Putamen (tissue), 1 donor: Measurements from ENCODE around the gene SMIM28.

Experiments
- DNase-seq: peaks from one replicate; pipeline ENCODE4 v3.0.0-alpha.2; 2016; ENCODE audit warnings: low spot score

The SMIM28 gene

DNA sequence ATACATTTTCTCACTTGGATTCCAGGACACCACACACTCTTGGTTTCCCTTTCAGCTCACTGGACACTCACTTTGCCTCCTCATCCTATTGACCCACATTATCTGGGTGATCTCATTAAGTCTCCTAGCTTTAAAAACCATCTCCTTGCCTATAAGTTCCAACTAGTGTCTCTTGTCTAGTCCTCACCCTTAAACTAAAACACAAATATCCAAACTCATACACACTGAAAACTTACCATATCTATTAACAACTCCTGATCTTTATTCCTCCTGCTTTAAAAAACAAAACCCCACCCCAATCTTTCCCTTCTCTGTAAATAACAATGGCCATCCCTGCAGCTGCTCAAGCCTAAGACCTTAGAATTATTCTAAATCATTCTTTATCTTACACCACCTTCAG, 3.5 kb upstream of the SMIM28 start:
- no peak for DNase-seq

DNA sequence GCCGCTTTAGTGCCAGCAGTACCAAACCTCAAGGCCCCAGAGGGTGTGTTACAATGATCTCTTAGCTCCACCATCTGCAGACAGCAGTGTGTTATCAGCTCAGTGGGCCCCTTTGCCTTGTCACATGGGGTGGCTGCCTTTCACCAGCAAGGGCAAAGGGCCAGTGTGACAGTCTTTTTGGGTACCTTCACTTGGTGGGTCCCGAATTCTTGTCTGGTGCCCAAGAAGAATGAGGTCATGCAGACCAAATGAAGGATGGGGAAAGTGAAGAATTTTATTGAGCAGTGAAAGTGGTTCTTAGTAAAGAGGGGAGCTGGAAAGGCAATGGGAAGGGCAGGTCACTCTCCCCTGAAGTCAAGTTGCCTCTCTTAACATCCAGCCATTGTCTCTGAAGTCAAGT, 2.9 kb upstream of the SMIM28 start:
- no peak for DNase-seq

- DNase-seq, result no peak
Observed at GRCh38 chr6:138377042-138377441, 663 bp upstream of the SMIM28 start.

DNA sequence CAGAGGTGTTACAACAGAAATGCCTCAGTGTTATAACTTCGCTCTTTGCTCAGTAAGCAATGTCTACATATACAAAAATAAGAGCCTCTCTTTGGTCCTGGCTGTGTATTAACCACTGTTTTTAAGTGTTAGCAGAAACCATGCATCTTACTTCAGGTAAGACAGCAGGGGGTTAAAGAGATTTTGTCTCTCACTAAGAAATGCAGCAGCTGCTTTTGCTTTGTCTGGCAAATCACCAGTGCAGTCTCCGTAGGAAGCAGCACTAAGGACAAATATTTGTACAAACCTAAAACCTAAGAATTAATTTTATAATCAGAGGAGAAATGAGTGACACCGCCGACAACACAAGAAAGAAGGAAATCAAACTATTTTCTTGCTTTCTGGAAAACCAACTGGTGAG, 758 bp downstream of the SMIM28 start:
- DNase-seq, result no peak

GRCh38 chr6:138382498-138383265, 5.0 kb downstream of the SMIM28 start:
- DNase-seq, result no peak

- no peak for DNase-seq
Observed at GRCh38 chr6:138383776-138384175, 6.1 kb downstream of the SMIM28 start.

DNA sequence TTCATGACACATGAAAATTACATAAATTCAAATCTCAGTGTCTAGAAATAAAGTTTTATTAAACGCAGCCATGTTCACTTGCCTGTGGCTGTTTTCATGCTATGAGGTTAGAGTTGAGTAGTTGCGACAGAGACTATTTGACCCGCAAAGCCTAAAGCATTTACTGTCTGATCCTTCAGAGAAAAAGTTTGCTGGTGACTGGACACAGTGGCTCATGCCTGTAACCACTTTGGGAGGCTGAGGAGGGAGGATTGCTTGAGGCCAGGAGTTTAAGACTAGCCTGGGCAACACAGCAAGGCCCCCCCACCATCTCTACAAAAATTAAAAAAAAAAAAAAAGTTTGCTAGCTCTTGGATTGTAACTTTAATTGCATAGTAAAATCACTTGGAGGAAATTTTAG, 9.2 kb downstream of the SMIM28 start:
- no peak for DNase-seq

DNA sequence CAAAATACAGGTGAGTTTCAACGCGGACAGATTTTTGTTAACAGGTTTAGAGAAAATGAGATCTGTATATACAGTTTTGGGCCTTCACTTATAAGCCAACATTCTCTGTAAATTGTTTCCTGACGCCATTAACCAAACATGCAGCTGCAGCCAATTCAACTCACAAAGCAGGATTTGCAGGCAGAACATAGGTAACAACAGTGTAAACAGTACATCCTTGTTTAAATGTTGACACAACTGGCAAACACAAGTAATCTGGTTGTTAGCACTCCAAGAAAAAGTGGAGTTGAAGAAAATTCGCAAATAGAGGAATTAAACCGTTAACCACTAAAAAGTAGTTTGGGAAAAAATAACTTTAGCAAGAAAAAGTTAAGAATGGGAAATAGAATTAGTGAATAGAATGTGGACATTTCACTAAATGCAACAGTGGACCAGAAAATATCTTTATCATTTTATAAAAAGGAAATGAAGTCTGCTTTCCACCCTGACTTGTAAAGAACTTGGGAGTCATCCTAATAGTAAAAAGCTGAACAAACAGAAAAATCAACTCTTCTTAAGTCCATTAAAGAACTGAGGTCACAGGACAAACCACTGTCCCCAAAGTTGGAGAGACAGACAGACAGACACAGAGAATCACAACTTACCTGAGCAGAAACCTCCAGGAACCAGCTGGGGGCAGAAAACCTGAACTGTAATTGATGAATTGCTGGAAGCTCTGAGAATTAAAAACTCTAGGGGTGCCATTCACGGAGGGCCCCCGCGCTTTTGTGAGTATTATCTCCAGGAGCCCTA, 10.1 kb downstream of the SMIM28 start:
- DNase-seq, result no peak

DNA sequence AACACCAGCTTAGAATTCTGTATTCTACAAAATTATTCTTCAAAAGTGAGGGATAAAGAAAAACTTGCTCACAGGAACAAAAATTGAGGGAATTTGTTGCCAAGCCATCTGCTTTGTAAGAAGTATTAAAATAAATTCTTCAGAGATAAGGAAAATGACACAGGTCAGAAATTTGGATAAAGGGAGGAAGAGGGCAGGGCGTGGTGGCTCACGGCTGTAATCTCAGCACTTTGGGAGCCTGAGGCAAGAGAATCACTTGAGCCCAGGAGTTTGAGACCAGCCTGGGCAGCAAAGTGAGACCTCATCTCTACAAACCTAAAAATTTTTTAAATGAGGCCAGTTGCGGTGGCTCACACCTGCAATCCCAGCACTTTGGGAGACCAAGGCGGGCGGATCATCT, 11.8 kb downstream of the SMIM28 start:
- DNase-seq, result no peak

GRCh38 chr6:138393871-138394783, 16.4 kb downstream of the SMIM28 start:
- DNase-seq, result no peak

DNA sequence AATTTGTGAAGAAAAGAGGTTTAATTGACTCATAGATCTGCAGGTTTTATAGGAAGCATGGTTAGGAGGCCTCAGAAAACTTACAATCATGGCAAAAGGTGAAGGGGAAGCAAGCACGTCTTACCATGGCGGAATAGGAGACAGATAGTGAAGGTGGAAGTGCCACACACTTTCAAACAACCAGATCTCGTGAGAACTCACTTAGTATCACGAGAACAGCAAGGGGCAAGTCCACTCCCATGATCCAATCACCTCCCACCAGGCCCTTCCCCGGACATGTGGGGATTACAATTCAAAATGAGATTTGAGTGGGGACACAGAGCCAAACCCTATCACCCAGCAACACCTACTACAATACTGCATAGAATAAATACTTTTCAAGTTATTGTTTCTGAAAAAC, 19.0 kb downstream of the SMIM28 start:
- DNase-seq, result no peak

DNA sequence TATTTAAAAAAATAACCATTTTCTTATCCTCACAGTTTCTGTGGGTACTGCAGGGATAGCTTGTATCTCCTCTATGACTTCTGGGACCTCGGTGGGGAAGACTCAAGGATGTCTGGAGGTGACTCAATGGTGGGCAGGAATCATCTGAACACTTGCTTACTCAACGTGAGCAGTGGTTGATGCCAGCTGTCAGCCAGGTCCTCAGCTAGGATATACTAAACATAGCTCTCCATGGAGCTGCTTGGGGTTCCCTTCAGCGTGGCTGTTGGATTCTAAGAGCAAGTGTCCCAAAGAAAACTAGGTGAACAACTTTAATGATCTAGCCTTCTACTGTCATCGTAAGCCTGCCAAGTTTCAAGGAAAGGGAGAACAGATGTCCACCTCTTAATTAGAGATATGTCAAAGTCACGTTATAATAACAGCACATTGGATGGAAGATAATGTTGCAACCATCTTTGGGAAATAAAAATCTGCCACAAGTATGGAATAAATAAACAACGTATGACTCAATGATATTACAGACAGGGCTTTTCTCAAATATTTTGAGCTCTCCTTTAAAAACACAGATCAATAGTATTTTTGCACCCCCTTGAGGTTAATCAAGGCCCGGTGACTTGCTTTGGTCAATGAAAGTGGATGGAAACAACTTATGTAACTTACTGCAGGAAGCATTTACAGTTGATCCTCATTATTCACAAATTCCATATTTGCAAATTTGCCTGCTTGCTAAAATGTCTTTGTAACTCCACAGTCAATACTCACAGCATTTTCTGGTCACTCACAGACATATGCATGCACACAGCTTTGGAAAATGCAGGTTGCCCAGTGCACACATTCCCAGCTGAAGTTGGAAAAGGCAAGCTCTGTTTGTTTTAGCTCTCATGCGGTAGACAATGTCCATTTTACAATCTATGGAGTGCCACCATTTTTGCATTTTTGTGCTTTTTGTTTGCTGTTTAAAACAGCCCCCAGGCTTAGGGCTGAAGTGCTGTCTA, 19.7 kb downstream of the SMIM28 start:
- DNase-seq, result no peak

DNA sequence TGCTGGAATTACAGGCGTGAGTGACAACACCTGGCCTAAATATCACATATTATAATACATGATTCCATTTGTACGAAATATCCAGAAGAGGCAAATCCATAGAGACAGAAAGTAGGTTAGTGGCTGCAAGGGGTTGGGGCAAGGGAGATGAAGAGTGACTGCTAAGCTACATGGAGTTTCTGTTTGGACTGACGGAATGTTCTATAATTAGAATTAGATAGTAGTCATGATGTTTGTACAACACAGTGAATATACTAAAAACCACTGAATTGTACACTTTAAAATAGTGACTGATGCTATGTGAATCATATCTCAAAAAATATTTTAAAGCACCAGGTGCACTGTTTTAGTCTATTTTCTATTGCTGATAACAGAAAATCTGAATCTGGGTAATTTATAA, 22.6 kb downstream of the SMIM28 start:
- no peak for DNase-seq

DNA sequence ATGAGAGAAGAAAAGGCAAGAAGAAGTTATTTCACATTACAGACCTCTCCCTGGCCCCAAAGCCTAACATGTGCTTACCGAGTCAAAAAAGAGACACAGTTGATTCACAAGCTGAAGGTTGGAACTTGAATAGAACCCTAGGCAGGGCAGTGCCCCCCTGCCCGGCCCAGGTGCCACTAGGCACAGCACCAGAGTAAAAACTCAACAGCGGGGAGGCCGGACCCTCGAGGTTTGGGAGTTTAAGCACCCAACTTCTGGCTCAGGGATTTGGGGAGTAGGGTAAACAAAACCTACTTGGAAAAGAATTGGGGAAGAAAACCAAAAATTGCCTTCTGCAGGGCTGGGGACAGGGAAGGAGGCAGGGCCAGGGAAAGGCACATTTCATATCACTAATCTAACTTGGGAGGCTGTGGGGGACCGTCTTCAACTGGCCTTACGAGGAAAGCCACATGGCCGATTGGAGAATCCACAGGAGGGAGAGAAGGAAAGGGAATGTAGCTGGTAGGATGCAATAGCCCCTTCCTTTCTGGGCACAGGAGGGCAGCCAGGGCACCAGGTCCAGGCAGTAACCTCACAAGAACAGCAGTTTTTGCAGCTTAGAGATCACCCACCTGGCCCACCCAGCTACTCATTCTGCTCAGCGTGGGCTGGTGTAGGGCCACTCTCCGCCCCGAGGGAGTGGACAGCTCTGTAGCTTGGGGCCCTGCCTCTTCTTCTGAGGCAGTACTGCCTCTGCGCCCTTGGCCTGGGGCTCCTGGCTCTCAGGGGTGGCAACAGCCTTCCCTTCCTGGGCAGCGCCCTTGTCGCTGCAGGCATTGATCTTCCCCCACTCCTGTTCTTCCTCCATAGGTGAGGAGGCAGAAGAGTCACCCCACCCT, 24.5 kb downstream of the SMIM28 start:
- DNase-seq, result no peak

DNA sequence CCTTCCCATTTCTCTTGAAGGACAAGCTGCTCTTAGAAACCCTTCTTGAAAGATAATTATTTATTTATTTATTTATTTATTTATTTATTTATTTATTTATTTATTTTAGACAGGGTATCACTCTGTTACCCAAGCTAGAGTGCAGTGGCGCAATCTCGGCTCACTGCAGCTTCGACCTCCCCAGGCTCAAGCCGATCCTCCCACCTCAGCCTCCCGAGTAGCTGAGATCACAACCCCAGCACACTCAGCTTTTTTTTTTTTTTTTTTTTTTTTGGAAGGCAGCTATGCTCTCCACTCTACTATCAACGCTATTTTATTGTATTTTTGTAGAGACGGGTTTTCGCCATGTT, 25.1 kb downstream of the SMIM28 start:
- DNase-seq, result no peak

DNA sequence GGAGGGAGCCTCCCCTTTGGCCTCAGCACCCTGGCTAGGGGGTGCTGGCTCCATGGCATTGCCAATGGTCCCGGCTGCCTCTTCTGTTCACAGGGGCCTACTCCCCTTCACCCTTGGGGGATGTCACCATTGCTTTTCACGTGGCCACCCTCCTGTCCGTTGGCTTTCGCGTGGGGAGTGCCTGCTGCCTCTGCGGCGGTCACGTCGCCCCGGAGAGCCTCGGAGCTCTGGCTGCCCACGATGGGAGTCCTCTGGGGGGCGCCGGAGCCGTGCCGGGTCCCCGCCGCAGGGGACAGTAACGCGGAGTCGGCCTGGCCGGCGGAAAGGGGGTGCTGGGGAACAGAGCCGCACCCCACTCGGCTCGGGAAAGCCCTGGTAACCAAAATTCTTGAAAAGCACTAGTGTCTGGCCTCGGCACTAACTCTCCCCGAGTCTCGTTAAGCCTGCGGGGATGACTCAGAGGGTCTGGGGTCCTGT, 25.7 kb downstream of the SMIM28 start:
- DNase-seq, result peak; percentile 7

DNA sequence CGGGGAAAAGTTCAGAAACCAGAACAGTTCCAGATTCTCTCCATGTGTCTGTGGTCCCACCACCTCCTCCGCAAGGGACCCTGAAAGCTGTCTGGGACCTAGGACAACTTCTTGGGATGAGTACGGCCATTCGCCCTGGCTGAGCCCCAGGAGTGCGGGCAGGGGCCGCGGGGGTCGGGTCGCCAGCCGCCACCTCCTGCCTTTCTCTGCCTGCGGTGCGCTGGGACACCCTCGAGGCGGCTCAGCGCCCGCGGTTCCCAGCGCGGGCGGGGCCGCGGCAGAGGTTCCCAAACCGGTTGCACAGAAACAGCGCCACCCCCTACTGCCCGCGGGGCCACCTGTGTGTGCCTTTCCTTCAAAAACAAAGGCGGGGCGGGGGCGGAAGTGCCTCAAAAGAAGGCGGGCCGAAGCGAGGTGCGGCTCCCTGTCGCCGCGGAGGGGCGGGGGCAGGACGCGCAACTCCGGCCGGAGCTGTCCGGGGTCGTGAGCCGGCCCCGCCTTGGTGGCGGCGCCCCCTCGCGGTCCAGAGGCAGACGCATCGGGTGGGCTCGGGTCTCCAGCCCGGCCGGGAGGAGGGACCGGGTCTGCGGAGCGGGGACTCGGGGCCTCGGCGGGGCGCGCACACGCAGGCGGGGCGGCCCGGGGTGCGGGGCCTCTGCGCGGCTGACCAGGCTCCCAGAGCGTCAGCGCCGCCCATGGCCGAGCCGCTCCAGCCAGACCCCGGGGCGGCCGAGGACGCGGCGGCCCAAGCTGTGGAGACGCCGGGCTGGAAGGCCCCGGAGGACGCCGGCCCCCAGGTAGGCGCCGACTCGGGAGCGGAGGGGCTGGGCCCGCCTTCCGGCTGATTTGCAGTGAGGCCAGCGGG, 26.3 kb downstream of the SMIM28 start, which contains the start of gene HEBP2:
HEBP2 (plus strand) TSS at position 423 of the 865 bp plus-strand sequence; CDS start at position 696, 273 bp downstream.
- peak; percentile 70 for DNase-seq

DNA sequence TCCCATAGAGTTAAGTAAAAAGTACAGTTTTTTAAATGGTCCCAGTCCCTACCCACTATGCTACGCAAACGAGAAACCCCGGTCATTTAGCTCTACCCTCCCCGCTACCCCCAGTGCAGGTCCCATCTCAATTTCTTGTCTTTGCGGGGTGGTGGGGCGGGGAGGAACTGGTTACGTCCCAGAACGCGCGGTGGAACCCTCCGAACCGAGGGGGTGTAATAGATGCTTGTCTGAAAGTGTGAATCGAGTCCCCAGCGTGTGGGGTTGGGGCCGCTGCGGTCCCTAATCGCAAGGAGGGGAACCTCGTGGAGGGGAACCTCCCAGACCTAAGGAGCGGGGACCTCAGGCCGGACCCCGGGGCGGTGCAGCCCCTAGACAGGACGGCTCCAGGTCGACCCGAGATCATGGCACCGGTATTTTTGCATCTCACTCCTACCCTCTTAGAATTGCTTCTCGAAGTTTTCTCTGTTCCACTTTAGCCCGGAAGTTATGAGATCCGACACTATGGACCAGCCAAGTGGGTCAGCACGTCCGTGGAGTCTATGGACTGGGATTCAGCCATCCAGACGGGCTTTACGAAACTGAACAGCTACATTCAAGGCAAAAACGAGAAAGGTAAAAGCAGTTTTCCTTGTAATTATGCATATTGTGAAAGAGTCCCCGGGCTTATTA, 27.1 kb downstream of the SMIM28 start:
- DNase-seq, result no peak
